Nephron progenitor cell (in vitro differentiated cells): Measurements from ENCODE around the gene ANXA8L1.
"Not testable (repeated sequence)": the region's sequence is repeated elsewhere in the genome, so short reads cannot be mapped to it uniquely, and the experiment has no call there.

Experiments used
- DNase-seq: peaks from one replicate; pipeline ENCODE4 v3.0.0; 2021
- H3K27ac Mint-ChIP-seq: 2 replicates; pipeline ENCODE4 v1.8.0; 2021; ENCODE audit warnings: mild to moderate bottlenecking, moderate library complexity, mixed read lengths
- H3K27me3 Mint-ChIP-seq: 2 replicates; pipeline ENCODE4 v1.8.0; 2021; ENCODE audit warnings: mild to moderate bottlenecking, low read depth, mixed read lengths; ENCODE audit not compliant: poor library complexity
- H3K36me3 Mint-ChIP-seq: 2 replicates; pipeline ENCODE4 v1.8.0; 2021; ENCODE audit warnings: low read depth, mixed read lengths
- H3K4me1 Mint-ChIP-seq: 2 replicates; pipeline ENCODE4 v1.8.0; 2021; ENCODE audit warnings: mixed read lengths
- H3K4me3 Mint-ChIP-seq: 2 replicates; pipeline ENCODE4 v1.8.0; 2021; ENCODE audit warnings: mild to moderate bottlenecking, moderate library complexity, mixed read lengths
- H3K9me3 Mint-ChIP-seq: 2 replicates; pipeline ENCODE4 v1.8.0; 2021; ENCODE audit warnings: mild to moderate bottlenecking, moderate library complexity, mixed read lengths
- CTCF ChIP-seq: fragments of 200-600 bp; sonication (generic); IDR thresholded peaks from 2 replicates; pipeline ENCODE4 v1.5.0; 2021; ENCODE audit warnings: antibody characterized with exemption

ANXA8L1 gene

GRCh38 chr10:46330894-46331293 is 44.7 kb upstream of the ANXA8L1 start:
- Mint-ChIP-seq H3K4me1 (no peaks in the 10 kb centered on the region), H3K27me3 (peaks cover 22% of the 10 kb centered on the region), H3K36me3 (no peaks in the 10 kb centered on the region), H3K27ac (no peak overlapping the region), H3K9me3 (no peaks in the 10 kb centered on the region), H3K4me3 (no peak overlapping the region)
- TF ChIP-seq CTCF, result no peak
- no peak for DNase-seq

GRCh38 chr10:46365484-46365883 is 10.1 kb upstream of the ANXA8L1 start:
- not testable (repeated sequence) for H3K4me1 Mint-ChIP-seq, H3K27me3 Mint-ChIP-seq, H3K9me3 Mint-ChIP-seq, DNase-seq, H3K27ac Mint-ChIP-seq, H3K36me3 Mint-ChIP-seq, H3K4me3 Mint-ChIP-seq

GRCh38 chr10:46367209-46367608 is 8.4 kb upstream of the ANXA8L1 start:
- not testable (repeated sequence) for H3K27me3 Mint-ChIP-seq, DNase-seq, H3K4me3 Mint-ChIP-seq, H3K27ac Mint-ChIP-seq, H3K9me3 Mint-ChIP-seq, H3K36me3 Mint-ChIP-seq, H3K4me1 Mint-ChIP-seq

- not testable (repeated sequence) for H3K27ac Mint-ChIP-seq, H3K4me3 Mint-ChIP-seq, DNase-seq, H3K4me1 Mint-ChIP-seq, H3K36me3 Mint-ChIP-seq, H3K27me3 Mint-ChIP-seq, H3K9me3 Mint-ChIP-seq
These were observed 7.8 kb upstream of the ANXA8L1 start for GRCh38 chr10:46367666-46368240.

GRCh38 chr10:46368956-46369355 is 6.6 kb upstream of the ANXA8L1 start:
- not testable (repeated sequence) for H3K4me3 Mint-ChIP-seq, H3K27me3 Mint-ChIP-seq, H3K27ac Mint-ChIP-seq, H3K4me1 Mint-ChIP-seq, H3K36me3 Mint-ChIP-seq, H3K9me3 Mint-ChIP-seq, DNase-seq

GRCh38 chr10:46374410-46374809 is 1.2 kb upstream of the ANXA8L1 start:
- H3K9me3 Mint-ChIP-seq, H3K4me3 Mint-ChIP-seq, H3K4me1 Mint-ChIP-seq, H3K27ac Mint-ChIP-seq, H3K36me3 Mint-ChIP-seq, DNase-seq, H3K27me3 Mint-ChIP-seq: not testable (repeated sequence)

- not testable (repeated sequence) for H3K36me3 Mint-ChIP-seq, H3K27me3 Mint-ChIP-seq, H3K27ac Mint-ChIP-seq
These were observed 1.4 kb downstream of the ANXA8L1 start for GRCh38 chr10:46377022-46377421.

GRCh38 chr10:46377651-46378050 is 2.1 kb downstream of the ANXA8L1 start:
- not testable (repeated sequence) for H3K36me3 Mint-ChIP-seq, H3K4me3 Mint-ChIP-seq, H3K27me3 Mint-ChIP-seq, H3K27ac Mint-ChIP-seq, H3K9me3 Mint-ChIP-seq, DNase-seq, H3K4me1 Mint-ChIP-seq

More at GRCh38 chr10:46377022-46377421, 1.4 kb downstream of the ANXA8L1 start:
- not testable (repeated sequence) for H3K4me1 Mint-ChIP-seq, H3K4me3 Mint-ChIP-seq, DNase-seq, H3K9me3 Mint-ChIP-seq

- H3K4me3 Mint-ChIP-seq, result not testable (repeated sequence)
These were observed 2.5 kb downstream of the ANXA8L1 start for GRCh38 chr10:46378108-46378507.

GRCh38 chr10:46379233-46379848 is 3.8 kb downstream of the ANXA8L1 start:
- not testable (repeated sequence) for H3K9me3 Mint-ChIP-seq, DNase-seq, H3K4me3 Mint-ChIP-seq, H3K27ac Mint-ChIP-seq, H3K27me3 Mint-ChIP-seq, H3K36me3 Mint-ChIP-seq, H3K4me1 Mint-ChIP-seq

More at GRCh38 chr10:46378108-46378507, 2.5 kb downstream of the ANXA8L1 start:
- H3K9me3 Mint-ChIP-seq, H3K27me3 Mint-ChIP-seq, H3K4me1 Mint-ChIP-seq, DNase-seq, H3K27ac Mint-ChIP-seq, H3K36me3 Mint-ChIP-seq: not testable (repeated sequence)

- not testable (repeated sequence) for H3K27me3 Mint-ChIP-seq, H3K9me3 Mint-ChIP-seq, H3K4me3 Mint-ChIP-seq, H3K27ac Mint-ChIP-seq, DNase-seq, H3K36me3 Mint-ChIP-seq, H3K4me1 Mint-ChIP-seq
These were observed 10.3 kb downstream of the ANXA8L1 start for GRCh38 chr10:46385858-46386257.

- H3K36me3 Mint-ChIP-seq, DNase-seq: not testable (repeated sequence)
These were observed 11.1 kb downstream of the ANXA8L1 start for GRCh38 chr10:46386694-46387093.

GRCh38 chr10:46387309-46387902 is 11.8 kb downstream of the ANXA8L1 start:
- H3K27ac Mint-ChIP-seq, H3K4me3 Mint-ChIP-seq, H3K9me3 Mint-ChIP-seq, DNase-seq, H3K27me3 Mint-ChIP-seq, H3K4me1 Mint-ChIP-seq, H3K36me3 Mint-ChIP-seq: not testable (repeated sequence)

More at GRCh38 chr10:46386694-46387093, 11.1 kb downstream of the ANXA8L1 start:
- H3K9me3 Mint-ChIP-seq, H3K27ac Mint-ChIP-seq, H3K27me3 Mint-ChIP-seq, H3K4me1 Mint-ChIP-seq, H3K4me3 Mint-ChIP-seq: not testable (repeated sequence)

GRCh38 chr10:46391422-46391821 is 15.8 kb downstream of the ANXA8L1 start:
- not testable (repeated sequence) for H3K36me3 Mint-ChIP-seq

More at GRCh38 chr10:46391422-46391821, 15.8 kb downstream of the ANXA8L1 start:
- H3K27ac Mint-ChIP-seq, DNase-seq, H3K27me3 Mint-ChIP-seq, H3K9me3 Mint-ChIP-seq, H3K4me3 Mint-ChIP-seq, H3K4me1 Mint-ChIP-seq: not testable (repeated sequence)
